GM10266 (cell line): ENCODE measurements around the gene RNF222.
"Not testable (repeated sequence)": the region's sequence is repeated elsewhere in the genome, so short reads cannot be mapped to it uniquely, and the experiment has no call there.

ENCODE experiments used
- DNase-seq: peaks from one replicate; pipeline ENCODE4 v3.0.0; 2012; ENCODE audit errors: extremely low spot score
- TF ChIP-seq, protein P1 (sequence below): IDR thresholded peaks from 2 replicates; pipeline ENCODE4 v1.5.1; 2012; ENCODE audit warnings: mild to moderate bottlenecking, low read depth; ENCODE audit not compliant: control insufficient read depth, insufficient read depth; ENCODE audit errors: missing control alignments

The RNF222 gene

GRCh38 chr17:8401107-8401506 is 3.5 kb upstream of the RNF222 start:
- TF ChIP-seq, protein P1, sequence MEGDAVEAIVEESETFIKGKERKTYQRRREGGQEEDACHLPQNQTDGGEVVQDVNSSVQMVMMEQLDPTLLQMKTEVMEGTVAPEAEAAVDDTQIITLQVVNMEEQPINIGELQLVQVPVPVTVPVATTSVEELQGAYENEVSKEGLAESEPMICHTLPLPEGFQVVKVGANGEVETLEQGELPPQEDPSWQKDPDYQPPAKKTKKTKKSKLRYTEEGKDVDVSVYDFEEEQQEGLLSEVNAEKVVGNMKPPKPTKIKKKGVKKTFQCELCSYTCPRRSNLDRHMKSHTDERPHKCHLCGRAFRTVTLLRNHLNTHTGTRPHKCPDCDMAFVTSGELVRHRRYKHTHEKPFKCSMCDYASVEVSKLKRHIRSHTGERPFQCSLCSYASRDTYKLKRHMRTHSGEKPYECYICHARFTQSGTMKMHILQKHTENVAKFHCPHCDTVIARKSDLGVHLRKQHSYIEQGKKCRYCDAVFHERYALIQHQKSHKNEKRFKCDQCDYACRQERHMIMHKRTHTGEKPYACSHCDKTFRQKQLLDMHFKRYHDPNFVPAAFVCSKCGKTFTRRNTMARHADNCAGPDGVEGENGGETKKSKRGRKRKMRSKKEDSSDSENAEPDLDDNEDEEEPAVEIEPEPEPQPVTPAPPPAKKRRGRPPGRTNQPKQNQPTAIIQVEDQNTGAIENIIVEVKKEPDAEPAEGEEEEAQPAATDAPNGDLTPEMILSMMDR, result no peak

GRCh38 chr17:8398980-8399379 is 1.4 kb upstream of the RNF222 start:
- TF ChIP-seq, protein P1, result no peak
- no peak for DNase-seq

More at GRCh38 chr17:8401107-8401506, 3.5 kb upstream of the RNF222 start:
- DNase-seq, result no peak

DNA sequence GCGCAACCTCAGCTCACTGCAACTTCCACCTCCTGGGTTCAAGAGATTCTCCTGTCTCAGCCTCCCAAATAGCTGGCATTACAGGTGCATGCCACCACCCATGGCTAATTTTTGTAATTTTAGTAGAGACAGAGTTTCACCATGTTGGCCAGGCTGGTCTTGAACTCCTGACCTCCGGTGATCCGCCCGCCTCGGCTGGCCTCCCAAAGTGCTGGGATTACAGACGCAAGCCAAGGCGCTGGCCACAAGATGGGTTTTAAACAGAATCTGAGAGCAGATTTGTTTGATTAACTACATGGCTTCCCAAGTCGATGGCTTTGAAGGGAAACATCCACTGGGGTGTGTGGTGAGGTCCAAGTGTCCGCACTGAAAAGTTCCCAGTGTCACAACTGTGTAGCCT is 3.1 kb downstream of the RNF222 start:
- not testable (repeated sequence) for DNase-seq

DNA sequence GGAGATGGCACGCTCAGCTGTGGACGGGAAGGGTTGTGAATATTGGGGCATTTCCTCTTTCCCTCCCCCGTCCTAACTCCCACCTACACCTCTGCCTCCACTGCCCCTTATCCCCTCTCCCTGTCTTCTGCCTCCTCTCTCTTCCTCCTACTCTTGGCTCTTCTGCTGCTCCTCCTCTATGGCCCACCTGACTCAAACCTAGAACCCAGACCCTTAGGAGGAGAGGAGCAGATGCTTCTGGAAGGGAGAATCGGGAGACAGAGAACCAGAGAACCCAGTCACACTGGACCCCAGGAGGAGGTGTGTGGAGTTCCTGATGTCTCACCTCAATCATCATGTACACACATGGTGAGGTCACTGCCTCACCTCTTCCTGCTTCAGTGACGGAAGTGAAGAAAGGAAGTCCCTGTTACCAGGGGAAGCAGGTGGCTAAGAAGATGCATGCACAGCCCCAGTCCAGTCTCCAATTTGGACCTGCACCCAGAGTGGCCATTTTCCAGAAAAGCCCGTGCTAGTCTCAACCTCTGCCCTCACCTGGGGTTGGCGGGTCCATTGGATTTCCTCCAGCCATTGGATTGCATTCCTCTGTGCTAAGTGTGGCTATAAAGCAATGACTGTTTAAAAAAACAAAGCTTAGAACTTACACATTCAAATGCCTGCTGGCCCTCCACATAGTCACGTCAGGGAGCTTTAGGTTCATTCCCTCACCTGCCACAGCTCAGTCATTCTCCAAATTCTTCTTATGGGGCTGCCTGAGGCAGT is 4.0 kb downstream of the RNF222 start:
- TF ChIP-seq, protein P1, result no peak

GRCh38 chr17:8392674-8393469 is 4.8 kb downstream of the RNF222 start:
- TF ChIP-seq, protein P1, result no peak
- DNase-seq, result no peak

More for the DNA sequence above, 4.0 kb downstream of the RNF222 start:
- no peak for DNase-seq

- no peak for DNase-seq
Measured at GRCh38 chr17:8392274-8392673, 5.4 kb downstream of the RNF222 start.

DNA sequence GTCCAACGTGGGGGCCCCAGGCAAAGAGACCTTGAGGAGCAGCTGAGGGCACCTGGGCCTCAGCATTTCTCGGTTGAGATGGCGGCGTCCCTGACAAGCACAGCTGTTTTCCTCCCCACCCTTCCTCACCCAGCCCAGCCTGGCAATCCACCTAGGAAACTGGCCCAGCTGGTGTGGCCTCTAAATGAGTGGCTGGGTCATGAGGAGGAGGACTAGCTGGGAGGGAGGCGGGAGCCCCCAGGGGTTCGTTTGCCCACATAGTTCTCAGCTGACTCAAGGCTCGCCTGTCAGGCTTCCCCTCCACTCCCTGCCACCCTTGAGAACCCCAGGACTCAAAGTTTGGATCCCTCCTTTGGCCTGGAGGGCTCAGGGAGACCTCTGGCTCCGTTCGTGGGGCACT is 5.9 kb downstream of the RNF222 start:
- no peak for DNase-seq
- TF ChIP-seq, protein P1, result no peak

More at GRCh38 chr17:8392274-8392673, 5.4 kb downstream of the RNF222 start:
- TF ChIP-seq, protein P1, result no peak
